GM18951 (cell line): Measurements from ENCODE around the gene OR1I1.
"Not testable (repeated sequence)": the region's sequence is repeated elsewhere in the genome, so short reads cannot be mapped to it uniquely, and the experiment has no call there.

ENCODE experiments used
- POLR2A ChIP-seq: IDR thresholded peaks from 4 replicates; pipeline ENCODE4 v1.6.1; 2011; ENCODE audit warnings: mild to moderate bottlenecking; ENCODE audit not compliant: insufficient read length, insufficient read depth; ENCODE audit errors: extremely low read depth
- in situ Hi-C: fragments of 300-500 bp; cut with MboI; formaldehyde crosslinking; loops from one replicate; pipeline ENCODE4 v1.12.0; 2022; ENCODE audit warnings: low sequenced_read_pairs, mixed read lengths, inconsistent platforms; ENCODE audit not compliant: unreplicated experiment

Gene OR1I1, protein sequence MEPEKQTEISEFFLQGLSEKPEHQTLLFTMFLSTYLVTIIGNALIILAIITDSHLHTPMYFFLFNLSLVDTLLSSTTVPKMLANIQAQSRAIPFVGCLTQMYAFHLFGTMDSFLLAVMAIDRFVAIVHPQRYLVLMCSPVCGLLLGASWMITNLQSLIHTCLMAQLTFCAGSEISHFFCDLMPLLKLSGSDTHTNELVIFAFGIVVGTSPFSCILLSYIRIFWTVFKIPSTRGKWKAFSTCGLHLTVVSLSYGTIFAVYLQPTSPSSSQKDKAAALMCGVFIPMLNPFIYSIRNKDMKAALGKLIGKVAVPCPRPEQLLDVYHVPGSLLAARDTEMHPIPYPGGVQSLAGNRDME

GRCh38 chr19:15081911-15082310 is at the start of gene OR1I1:
OR1I1 (plus strand) TSS chr19:15082211; CDS start chr19:15087066, 4,855 bp downstream.
- in situ Hi-C loops: no loop called here

GRCh38 chr19:15035795-15036311 is 46.2 kb upstream of the OR1I1 start:
- TF ChIP-seq POLR2A: no peak
- in situ Hi-C loops: no loop called here

More at GRCh38 chr19:15081911-15082310, at the start of gene OR1I1:
- no peak for TF ChIP-seq POLR2A

GRCh38 chr19:15037586-15037985 is 44.4 kb upstream of the OR1I1 start:
- no peak for TF ChIP-seq POLR2A
- in situ Hi-C loops: no loop called here

DNA sequence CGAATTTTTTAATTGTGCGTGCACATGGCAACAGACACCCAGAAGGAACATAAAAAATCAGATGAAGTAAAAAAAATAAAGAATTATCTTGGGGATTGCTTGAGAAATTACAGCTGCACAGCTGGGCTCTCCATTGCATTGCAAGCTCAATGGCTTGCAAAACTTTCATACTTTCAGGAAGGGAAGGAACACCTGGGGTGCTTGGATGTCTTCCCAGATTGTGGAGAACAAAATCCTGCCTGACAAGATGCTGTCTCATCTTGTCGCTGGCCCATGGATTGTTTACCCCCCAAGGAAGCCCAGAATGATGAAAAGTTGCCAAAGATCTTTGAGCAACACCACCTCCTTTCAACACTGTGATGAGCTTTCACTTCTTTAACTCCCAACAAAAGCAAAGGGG is 43.7 kb upstream of the OR1I1 start:
- no peak for TF ChIP-seq POLR2A
- in situ Hi-C loops: no loop called here

DNA sequence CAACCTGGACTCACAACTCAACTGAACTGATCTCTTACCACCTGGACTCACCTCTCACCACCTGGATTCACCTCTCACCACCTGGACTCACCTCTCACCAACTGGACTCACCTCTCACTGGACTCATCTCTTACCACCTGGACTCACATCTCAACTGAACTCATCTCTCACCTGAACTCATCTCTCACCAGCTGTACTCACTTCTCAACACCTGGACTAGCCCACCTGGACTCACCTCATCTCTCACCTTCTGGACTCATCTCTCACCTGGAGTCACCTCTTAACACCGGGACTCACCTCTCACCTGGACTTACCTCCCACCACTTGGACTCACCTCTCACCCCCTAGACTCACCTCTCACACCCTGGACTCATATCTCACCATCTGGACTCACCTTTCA is 40.0 kb upstream of the OR1I1 start:
- in situ Hi-C loops: no loop called here
- TF ChIP-seq POLR2A: no peak

GRCh38 chr19:15042826-15043225 is 39.2 kb upstream of the OR1I1 start:
- TF ChIP-seq POLR2A: no peak

DNA sequence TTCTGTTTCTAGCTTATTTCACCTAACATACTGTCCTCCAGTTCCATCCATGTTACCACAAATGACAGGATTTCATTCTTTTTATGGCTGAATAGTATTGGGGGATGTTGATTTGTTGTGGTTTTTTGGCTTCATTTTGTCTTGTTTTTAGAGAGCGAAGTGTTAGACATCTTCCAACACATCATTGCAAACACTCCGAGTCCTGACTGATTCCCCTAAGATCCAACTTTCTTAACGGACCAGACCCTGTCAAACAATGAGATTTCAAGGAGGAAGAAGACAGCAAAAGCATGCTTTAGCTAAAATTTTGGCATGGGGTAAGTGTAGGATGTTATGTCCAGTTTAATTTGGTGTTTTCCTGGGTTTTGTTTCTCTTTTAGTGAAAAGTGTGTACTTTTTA is 36.5 kb upstream of the OR1I1 start:
- no peak for TF ChIP-seq POLR2A
- in situ Hi-C loops: no loop called here

More at GRCh38 chr19:15042826-15043225, 39.2 kb upstream of the OR1I1 start:
- in situ Hi-C loops: no loop called here

DNA sequence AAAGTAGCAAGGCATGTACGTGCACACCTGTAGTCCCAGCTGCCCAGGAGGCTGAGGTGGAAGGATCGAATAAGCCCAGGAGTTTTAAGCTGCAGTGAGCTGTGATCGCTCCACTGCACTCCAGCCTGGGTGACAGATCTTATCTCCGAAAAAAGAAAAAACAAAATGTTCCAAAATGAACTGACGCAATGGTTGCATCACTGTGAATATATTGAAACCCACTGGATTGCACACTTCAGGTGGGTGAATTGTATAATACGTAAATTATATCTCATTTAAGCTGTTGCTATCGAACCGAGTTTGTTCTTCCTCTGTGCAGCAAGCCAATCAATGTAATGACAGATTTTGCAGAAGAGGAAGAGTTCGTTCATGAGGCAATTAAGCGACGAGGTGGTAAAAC is 34.3 kb upstream of the OR1I1 start:
- in situ Hi-C loops: no loop called here
- TF ChIP-seq POLR2A: no peak

DNA sequence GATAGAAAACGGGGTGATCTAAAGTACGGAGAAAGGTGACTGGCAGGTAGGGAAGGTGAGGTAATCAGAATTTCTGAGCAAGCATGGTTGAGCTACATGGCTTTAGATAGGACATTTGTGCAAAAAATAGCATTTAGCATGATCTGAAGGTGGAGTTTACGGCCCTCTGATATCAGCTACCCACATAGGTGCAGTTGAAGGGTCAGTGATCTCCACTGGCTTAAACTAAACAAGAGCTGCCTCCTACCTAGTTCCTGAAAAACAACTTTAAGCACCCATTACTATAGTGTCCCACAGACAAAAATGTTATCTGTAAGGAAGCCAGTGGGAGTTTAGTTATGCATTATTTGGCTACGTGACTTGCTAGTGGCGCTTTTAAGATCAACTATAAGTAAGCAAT is 33.9 kb upstream of the OR1I1 start:
- in situ Hi-C loops: no loop called here
- no peak for TF ChIP-seq POLR2A

DNA sequence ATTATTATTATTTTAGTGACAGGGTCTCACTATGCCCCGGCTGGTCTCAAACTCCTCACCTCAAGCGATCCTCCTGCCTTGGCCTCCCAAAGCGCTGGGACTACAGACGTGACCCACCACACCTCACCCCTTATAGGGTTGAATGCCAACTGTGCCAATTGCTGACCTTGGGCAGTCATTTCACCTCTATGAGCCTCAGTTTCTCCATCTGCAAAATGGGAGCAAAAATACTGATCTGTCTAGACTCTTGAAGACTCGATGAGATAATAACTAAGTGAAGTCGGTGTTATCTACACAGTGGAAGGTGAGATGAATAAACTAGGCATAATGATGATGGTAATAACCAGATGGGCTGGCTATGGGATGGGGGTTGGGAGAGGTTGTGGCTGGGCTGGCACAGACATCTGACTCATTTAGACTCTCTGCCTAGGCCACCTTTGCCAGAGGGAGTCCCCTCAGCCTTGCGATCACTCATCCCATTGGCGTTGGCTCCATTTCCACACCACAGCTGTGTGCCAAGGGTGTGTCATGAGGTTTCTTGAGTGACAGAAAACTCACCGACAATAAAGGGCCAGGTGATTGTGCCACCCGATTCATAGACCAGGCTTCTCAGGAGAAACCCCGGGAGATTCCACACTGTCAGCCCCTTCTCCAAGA is 33.0 kb upstream of the OR1I1 start, which contains the start of gene CASP14:
CASP14 (plus strand) TSS at position 596 of the 657 bp plus-strand sequence. CDS start 2,772 bp downstream, outside the sequence.
- in situ Hi-C loops: no loop called here
- no peak for TF ChIP-seq POLR2A

DNA sequence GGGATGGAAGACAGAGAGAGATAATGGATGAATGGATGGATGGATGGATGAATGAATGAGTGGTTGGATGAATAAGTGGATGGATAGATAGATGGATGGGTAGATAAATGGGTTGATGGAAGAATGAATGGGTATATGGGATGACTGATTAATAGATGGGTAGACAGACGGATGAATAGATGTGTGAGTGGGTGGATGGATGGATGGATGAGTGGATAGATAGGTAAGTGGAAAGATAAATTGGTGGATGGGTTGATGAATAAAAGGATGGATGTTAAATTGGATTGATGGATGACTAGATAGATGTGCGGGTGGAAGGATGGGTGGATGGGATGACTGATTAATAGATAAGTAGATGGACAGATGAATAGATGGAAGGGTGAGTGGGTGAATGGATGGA is 31.4 kb upstream of the OR1I1 start:
- in situ Hi-C loops: no loop called here
- TF ChIP-seq POLR2A: no peak

DNA sequence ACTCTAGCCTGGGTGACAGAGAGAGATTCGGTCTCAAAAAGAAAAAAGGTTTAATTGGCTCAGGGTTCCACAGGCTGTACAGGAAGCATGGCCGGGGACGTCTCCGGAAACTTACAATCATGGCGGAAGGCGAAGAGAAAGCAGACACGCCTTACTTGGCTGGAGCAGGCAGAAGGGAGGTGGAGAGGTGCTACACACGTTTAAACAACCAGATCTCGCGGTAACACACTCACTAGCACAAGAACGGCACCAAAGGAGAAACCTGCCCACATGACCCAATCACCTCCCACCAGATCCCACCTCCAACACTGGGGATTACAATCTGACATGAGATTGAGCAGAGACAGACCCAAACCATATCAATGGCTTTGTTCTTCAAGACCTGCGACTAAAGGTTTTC is 20.0 kb upstream of the OR1I1 start:
- in situ Hi-C loops: no loop called here
- no peak for TF ChIP-seq POLR2A

- in situ Hi-C loops: not testable (repeated sequence)
These were observed 11.6 kb upstream of the OR1I1 start for GRCh38 chr19:15070386-15070785.
